ENCODE measurements around the gene CHRNA4. TPM values are rescaled to one million over a fixed set of nuclear protein-coding genes. Genes with fewer than 3 reads are reported as not detected.
A peak's percentile ranks its signal among the peaks of the same experiment; 100 is the strongest.

CHRNA4 gene
- total and polyA plus RNA-seq, 9 of the 15 experiments (the other 6 are each of a cell fraction or from before 2014, with no cell fraction given): not detected

- TF ChIP-seq ATF7 (IDR thresholded peaks at IDR 0.05) (no peak), SAP30 (IDR thresholded peaks at IDR 0.05; ENCODE audit: borderline replicate concordance, insufficient read depth, low read depth, low read length, poor library complexity, severe bottlenecking) (no peak), ARID2 (IDR thresholded peaks at IDR 0.05) (no peak), MTF1 (CRISPR knock-in tag; IDR thresholded peaks at IDR 0.05; ENCODE audit: borderline replicate concordance) (no peak), EHMT2 (IDR thresholded peaks at IDR 0.05) (peak; percentile 32; the same call in 1 of the 2 replicates), ZBTB12 (CRISPR knock-in tag; IDR thresholded peaks at IDR 0.05) (no peak), ZNF124 (CRISPR knock-in tag; IDR thresholded peaks at IDR 0.05) (no peak), FOXP1 (CRISPR knock-in tag; IDR thresholded peaks at IDR 0.05) (peak; percentile 97), POLR2A (conservative IDR thresholded peaks at IDR 0.05) (no peak), ELK3 (CRISPR knock-in tag; IDR thresholded peaks at IDR 0.05) (no peak), BRD4 (IDR thresholded peaks at IDR 0.05) (no peak), ETV6 (IDR thresholded peaks at IDR 0.05; ENCODE audit: borderline replicate concordance in 1 of 2, low read depth in 2 of 2, low read length in 1 of 2) (peak; percentile 80 to 88; a peak in 3 of 4 replicates), ETV6 (CRISPR knock-in tag; IDR thresholded peaks at IDR 0.05; ENCODE audit: borderline replicate concordance) (no peak)
- TF ChIP-seq, protein P1, sequence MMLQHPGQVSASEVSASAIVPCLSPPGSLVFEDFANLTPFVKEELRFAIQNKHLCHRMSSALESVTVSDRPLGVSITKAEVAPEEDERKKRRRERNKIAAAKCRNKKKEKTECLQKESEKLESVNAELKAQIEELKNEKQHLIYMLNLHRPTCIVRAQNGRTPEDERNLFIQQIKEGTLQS (IDR thresholded peaks at IDR 0.05): no peak
- TF ChIP-seq, protein P1 (CRISPR knock-in tag; conservative IDR thresholded peaks at IDR 0.05): no peak
Observed at GRCh38 chr20:63326314-63327230, 34.6 kb downstream of the CHRNA4 start (continued).

Data from K562 (cell line).